Measurements from ENCODE around the gene MEMO1.

DNA sequence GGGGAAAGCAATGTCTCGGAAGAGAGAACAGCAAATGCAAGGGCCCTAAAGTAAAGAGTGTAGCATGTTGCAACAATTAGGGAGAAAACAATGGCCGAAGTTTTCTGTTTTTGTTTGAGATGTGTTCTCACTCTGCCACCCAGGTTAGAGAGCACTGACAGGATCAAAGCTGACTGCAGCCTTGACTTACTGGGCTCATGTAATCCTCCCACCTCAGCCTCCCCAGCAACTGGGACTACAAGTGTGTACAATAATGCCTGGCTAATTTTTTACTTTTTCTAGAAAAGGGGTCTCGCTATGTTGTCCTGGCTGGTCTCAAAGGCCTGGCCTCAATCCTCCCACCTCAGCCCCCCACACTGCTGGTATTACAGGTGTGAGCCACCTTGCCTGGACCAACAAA, 23.9 kb downstream of the MEMO1 start:
- TF ChIP-seq, protein P1, sequence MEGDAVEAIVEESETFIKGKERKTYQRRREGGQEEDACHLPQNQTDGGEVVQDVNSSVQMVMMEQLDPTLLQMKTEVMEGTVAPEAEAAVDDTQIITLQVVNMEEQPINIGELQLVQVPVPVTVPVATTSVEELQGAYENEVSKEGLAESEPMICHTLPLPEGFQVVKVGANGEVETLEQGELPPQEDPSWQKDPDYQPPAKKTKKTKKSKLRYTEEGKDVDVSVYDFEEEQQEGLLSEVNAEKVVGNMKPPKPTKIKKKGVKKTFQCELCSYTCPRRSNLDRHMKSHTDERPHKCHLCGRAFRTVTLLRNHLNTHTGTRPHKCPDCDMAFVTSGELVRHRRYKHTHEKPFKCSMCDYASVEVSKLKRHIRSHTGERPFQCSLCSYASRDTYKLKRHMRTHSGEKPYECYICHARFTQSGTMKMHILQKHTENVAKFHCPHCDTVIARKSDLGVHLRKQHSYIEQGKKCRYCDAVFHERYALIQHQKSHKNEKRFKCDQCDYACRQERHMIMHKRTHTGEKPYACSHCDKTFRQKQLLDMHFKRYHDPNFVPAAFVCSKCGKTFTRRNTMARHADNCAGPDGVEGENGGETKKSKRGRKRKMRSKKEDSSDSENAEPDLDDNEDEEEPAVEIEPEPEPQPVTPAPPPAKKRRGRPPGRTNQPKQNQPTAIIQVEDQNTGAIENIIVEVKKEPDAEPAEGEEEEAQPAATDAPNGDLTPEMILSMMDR (IDR thresholded peaks at IDR 0.05) = no peak
- no peak for TF ChIP-seq ZFX (IDR thresholded peaks at IDR 0.05; ENCODE audit: borderline replicate concordance)

All from 22Rv1 (cell line).